ENCODE results near the gene COQ4. TPM values are rescaled to one million over a fixed set of nuclear protein-coding genes. Genes with fewer than 3 reads are reported as not detected.

The COQ4 gene
- total RNA-seq, 1 donor from 2014 or later: 16.8 TPM

DNA sequence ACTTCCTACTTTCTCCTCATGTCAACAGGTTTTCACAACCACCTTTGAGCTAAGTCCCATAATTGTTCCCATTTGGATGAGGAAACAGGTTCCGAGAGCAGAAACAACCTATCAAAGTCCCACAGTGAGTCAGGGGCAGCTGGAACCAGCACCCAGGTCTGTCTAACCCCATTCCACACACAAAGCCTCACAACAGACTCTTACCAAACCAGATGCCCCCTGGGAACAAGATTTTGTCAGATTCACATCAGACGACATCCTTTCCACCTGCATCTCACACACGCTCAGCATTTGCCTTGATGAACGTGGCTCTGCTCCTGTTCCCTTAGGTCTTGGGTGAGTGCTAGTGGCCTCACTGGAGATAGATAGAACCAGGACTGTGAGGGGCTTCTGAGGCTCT lies 29.5 kb upstream of the COQ4 start:
- no peaks in the 10 kb centered on the region for H3K27me3 ChIP-seq
- H3K36me3 ChIP-seq: no peaks in the 10 kb centered on the region
- H4K20me1 ChIP-seq (ENCODE audit: low read depth): no peaks in the 10 kb centered on the region
- no peaks in the 10 kb centered on the region for H3K9me3 Mint-ChIP-seq
- H3K27ac ChIP-seq: no peak overlapping the region
- DNase-seq (ENCODE audit: low spot score): no peak
- peak overlapping the region; percentile 2 for H3K27ac Mint-ChIP-seq
- H3K4me2 ChIP-seq: no peak overlapping the region
- no peak overlapping the region for H3K4me3 ChIP-seq
- no peaks in the 10 kb centered on the region for H3K9me3 ChIP-seq (ENCODE audit: low read depth)
- H3K4me1 ChIP-seq: no peaks in the 10 kb centered on the region
- no peaks in the 10 kb centered on the region for H3F3A ChIP-seq (ENCODE audit: low read depth)
- H3K4me1 Mint-ChIP-seq: peaks cover 7% of the 10 kb centered on the region
- H3K79me2 ChIP-seq (ENCODE audit: low read depth): no peaks in the 10 kb centered on the region
- no peak overlapping the region for H3K9ac ChIP-seq
- H3K4me3 Mint-ChIP-seq: no peak overlapping the region
- no peak overlapping the region for H2AFZ ChIP-seq (replicated peaks)
- H3K36me3 Mint-ChIP-seq: no peaks in the 10 kb centered on the region
- no peaks in the 10 kb centered on the region for H3K27me3 Mint-ChIP-seq (ENCODE audit: insufficient read depth, low read depth)
- TF ChIP-seq EZH2phosphoT487 (IDR thresholded peaks at IDR 0.05) (no peak), EZH2 (IDR thresholded peaks at IDR 0.05) (no peak)
- TF ChIP-seq, protein P1, sequence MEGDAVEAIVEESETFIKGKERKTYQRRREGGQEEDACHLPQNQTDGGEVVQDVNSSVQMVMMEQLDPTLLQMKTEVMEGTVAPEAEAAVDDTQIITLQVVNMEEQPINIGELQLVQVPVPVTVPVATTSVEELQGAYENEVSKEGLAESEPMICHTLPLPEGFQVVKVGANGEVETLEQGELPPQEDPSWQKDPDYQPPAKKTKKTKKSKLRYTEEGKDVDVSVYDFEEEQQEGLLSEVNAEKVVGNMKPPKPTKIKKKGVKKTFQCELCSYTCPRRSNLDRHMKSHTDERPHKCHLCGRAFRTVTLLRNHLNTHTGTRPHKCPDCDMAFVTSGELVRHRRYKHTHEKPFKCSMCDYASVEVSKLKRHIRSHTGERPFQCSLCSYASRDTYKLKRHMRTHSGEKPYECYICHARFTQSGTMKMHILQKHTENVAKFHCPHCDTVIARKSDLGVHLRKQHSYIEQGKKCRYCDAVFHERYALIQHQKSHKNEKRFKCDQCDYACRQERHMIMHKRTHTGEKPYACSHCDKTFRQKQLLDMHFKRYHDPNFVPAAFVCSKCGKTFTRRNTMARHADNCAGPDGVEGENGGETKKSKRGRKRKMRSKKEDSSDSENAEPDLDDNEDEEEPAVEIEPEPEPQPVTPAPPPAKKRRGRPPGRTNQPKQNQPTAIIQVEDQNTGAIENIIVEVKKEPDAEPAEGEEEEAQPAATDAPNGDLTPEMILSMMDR (IDR thresholded peaks at IDR 0.05): no peak

DNA sequence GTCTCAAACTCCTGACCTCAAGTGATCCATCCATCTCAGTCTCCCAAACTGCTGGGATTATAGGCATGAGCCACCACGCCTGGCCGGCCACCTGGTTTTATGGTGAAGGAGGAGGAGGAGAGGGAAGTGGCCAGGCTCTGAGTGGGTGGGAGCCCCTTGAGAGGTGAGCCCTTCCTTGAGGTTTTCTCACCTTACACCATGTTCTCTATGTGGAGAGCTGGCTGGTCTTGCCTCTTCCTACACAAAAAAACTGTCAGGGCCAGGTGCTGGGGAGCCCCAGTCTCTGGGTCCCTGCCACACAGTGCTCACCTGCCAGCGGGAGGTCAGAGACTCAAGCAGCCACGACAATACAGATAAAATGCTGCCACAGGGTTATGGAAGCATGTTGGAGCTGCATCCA lies 28.5 kb upstream of the COQ4 start:
- Mint-ChIP-seq H3K27ac (no peak overlapping the region), H3K4me1 (peaks cover 7% of the 10 kb centered on the region), H3K27me3 (ENCODE audit: insufficient read depth, low read depth) (no peaks in the 10 kb centered on the region), H3K4me3 (no peak overlapping the region), H3K36me3 (no peaks in the 10 kb centered on the region), H3K9me3 (no peaks in the 10 kb centered on the region)
- H3K27me3 ChIP-seq: no peaks in the 10 kb centered on the region
- no peaks in the 10 kb centered on the region for H3K4me1 ChIP-seq
- no peak overlapping the region for H3K27ac ChIP-seq
- H3K9me3 ChIP-seq (ENCODE audit: low read depth): no peaks in the 10 kb centered on the region
- no peak overlapping the region for H3K4me2 ChIP-seq
- no peak overlapping the region for H3K4me3 ChIP-seq
- H4K20me1 ChIP-seq (ENCODE audit: low read depth): no peaks in the 10 kb centered on the region
- H2AFZ ChIP-seq (replicated peaks): no peak overlapping the region
- H3F3A ChIP-seq (ENCODE audit: low read depth): no peaks in the 10 kb centered on the region
- H3K9ac ChIP-seq: no peak overlapping the region
- no peaks in the 10 kb centered on the region for H3K36me3 ChIP-seq
- no peaks in the 10 kb centered on the region for H3K79me2 ChIP-seq (ENCODE audit: low read depth)
- DNase-seq (ENCODE audit: low spot score): no peak
- no peak for TF ChIP-seq EZH2 (IDR thresholded peaks at IDR 0.05)
- TF ChIP-seq, protein P1 (IDR thresholded peaks at IDR 0.05): no peak
- TF ChIP-seq EZH2phosphoT487 (IDR thresholded peaks at IDR 0.05): no peak

DNA sequence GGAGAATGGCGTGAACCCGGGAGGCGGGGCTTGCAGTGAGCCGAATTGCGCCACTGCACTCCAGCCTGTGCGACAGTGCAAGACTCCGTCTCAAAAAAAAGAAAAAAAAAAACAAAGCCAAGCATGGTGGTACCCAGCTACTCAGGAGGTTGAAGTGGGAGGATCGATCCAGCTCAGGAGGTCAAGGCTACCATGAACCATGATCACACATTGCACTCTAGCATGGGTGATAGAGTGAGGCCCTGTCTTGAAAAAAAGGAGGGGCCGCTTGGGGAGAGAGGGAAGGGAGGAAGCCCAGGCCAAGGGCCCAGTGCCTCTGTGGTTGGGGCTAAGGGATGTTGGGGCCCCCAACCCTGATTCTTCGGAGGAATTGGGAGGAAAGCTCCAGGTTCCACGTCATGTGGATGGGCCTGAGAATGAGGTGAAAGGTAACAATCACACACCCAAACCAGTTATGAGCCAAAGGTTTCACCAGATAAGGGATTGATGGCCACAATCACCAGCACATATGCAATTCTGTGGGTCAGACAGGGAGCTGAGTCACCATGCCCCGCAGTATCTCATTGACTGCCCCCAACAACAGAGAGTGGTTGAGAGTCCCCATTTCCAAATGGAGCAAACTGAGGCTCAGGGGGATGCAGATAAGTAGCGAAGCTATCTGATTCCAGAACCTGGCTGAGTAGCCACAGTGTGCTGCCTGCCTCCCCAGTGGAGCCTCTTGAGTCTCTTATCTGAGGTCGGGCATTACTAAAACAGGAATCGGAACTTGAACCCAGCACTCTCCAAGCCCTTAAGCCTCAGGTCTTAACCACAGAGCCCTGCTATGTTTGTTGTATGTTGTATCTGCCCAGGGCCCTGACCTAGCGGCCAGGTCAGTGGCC lies 26.1 kb upstream of the COQ4 start:
- H3K4me3 Mint-ChIP-seq: no peak overlapping the region

More for the DNA sequence above, 26.1 kb upstream of the COQ4 start:
- TF ChIP-seq EZH2 (IDR thresholded peaks at IDR 0.05) (no peak), EZH2phosphoT487 (IDR thresholded peaks at IDR 0.05) (no peak)
- TF ChIP-seq, protein P1 (IDR thresholded peaks at IDR 0.05): no peak
- DNase-seq (ENCODE audit: low spot score): no peak
- Histone ChIP-seq H3K4me3 (no peak overlapping the region), H4K20me1 (ENCODE audit: low read depth) (no peaks in the 10 kb centered on the region), H3K36me3 (no peaks in the 10 kb centered on the region), H3K27me3 (no peaks in the 10 kb centered on the region), H3K4me1 (no peaks in the 10 kb centered on the region), H3K9ac (no peak overlapping the region), H3K4me2 (no peak overlapping the region), H3K27ac (no peak overlapping the region), H3F3A (ENCODE audit: low read depth) (no peaks in the 10 kb centered on the region), H3K9me3 (ENCODE audit: low read depth) (no peaks in the 10 kb centered on the region), H2AFZ (replicated peaks) (no peak overlapping the region), H3K79me2 (ENCODE audit: low read depth) (no peaks in the 10 kb centered on the region)
- Mint-ChIP-seq H3K36me3 (no peaks in the 10 kb centered on the region), H3K27ac (no peak overlapping the region), H3K9me3 (no peaks in the 10 kb centered on the region), H3K4me1 (peaks cover 7% of the 10 kb centered on the region), H3K27me3 (ENCODE audit: insufficient read depth, low read depth) (peaks cover 3% of the 10 kb centered on the region)
